A673 (cell line): ENCODE data around the gene TRPC1. TPM values are rescaled to one million over a fixed set of nuclear protein-coding genes. Genes with fewer than 3 reads are reported as not detected.

Experiments
- BruUV-seq: library from RNA; stranded (reverse); fragments of 400-500 nt; replicated peaks from 2 replicates; lab custom pipeline; 2021; lab: Mats Ljungman, UMichigan
- CTCF ChIA-PET: fragments of 300-600 bp; sonication (Branson Sonifier 250); formaldehyde crosslinking; loops from one replicate; lab custom pipeline; 2022; ENCODE audit warnings: antibody characterized with exemption; lab: Charles Lee
- POLR2A ChIA-PET: fragments of 300-600 bp; sonication (Branson Sonifier 250); formaldehyde crosslinking; loops from one replicate; lab custom pipeline; 2022; ENCODE audit warnings: antibody characterized with exemption; ENCODE audit not compliant: low non-redundant PET; lab: Charles Lee
- DNase-seq: peaks from one replicate; pipeline ENCODE4 v3.0.0-alpha.2; 2015; ENCODE audit warnings: low spot score
- H3K27ac ChIP-seq: fragments of 200-600 bp; sonication (generic); 2 replicates; pipeline ENCODE4 v1.5.1; 2016; ENCODE audit warnings: mixed run types, low read depth, mild to moderate bottlenecking, mixed read lengths, antibody characterized with exemption, low read length; ENCODE audit not compliant: poor library complexity, severe bottlenecking
- H3K27me3 ChIP-seq: fragments of 200-600 bp; sonication (generic); replicated peaks from 2 replicates; pipeline ENCODE4 v1.6.1; 2017; ENCODE audit warnings: mixed run types, low read depth, mild to moderate bottlenecking, mixed read lengths, antibody characterized with exemption, low read length; ENCODE audit not compliant: insufficient read depth, poor library complexity
- H3K36me3 ChIP-seq: fragments of 200-600 bp; sonication (generic); 2 replicates; pipeline ENCODE4 v1.6.1; 2016; ENCODE audit warnings: mixed run types, mild to moderate bottlenecking, mixed read lengths, antibody characterized with exemption, low read length; ENCODE audit not compliant: insufficient read depth, poor library complexity, severe bottlenecking
- H3K4me1 ChIP-seq: fragments of 200-600 bp; sonication (generic); 2 replicates; pipeline ENCODE4 v1.6.1; 2017; ENCODE audit warnings: mixed run types, mild to moderate bottlenecking, mixed read lengths, antibody characterized with exemption, low read length; ENCODE audit not compliant: insufficient read depth, poor library complexity, severe bottlenecking
- H3K4me3 ChIP-seq: fragments of 200-600 bp; sonication (generic); 2 replicates; pipeline ENCODE4 v1.5.1; 2016; ENCODE audit warnings: low read depth, mixed run types, mild to moderate bottlenecking, mixed read lengths, low read length; ENCODE audit not compliant: poor library complexity, severe bottlenecking
- H3K9me3 ChIP-seq: fragments of 200-600 bp; sonication (generic); 2 replicates; pipeline ENCODE4 v1.6.1; 2016; ENCODE audit warnings: mixed run types, low read depth, mild to moderate bottlenecking, mixed read lengths, antibody characterized with exemption, low read length; ENCODE audit not compliant: poor library complexity, severe bottlenecking
- CTCF ChIP-seq: fragments of 300-800, 200-600 bp; sonication (generic); conservative IDR thresholded peaks from 2 replicates; pipeline ENCODE4 v1.5.1; 2017; ENCODE audit warnings: low read depth, mild to moderate bottlenecking, antibody characterized with exemption, low read length, moderate library complexity, mixed read lengths
- EZH2 ChIP-seq: fragments of 200-600 bp; sonication (generic); IDR thresholded peaks from 2 replicates; pipeline ENCODE4 v1.6.1; 2017; ENCODE audit warnings: borderline replicate concordance, low read depth, mild to moderate bottlenecking, mixed read lengths, antibody characterized with exemption, low read length; ENCODE audit not compliant: poor library complexity, severe bottlenecking
- intact Hi-C: fragments of 100-400 bp; cut with micrococcal nuclease; formaldehyde crosslinking; loops from one replicate; pipeline ENCODE4 v1.10.0; 2022; ENCODE audit not compliant: unreplicated experiment
- total RNA-seq: library from RNA; stranded (reverse); gene quantifications from 2 replicates; pipeline ENCODE4 v1.2.3, GENCODE V29; 2021

Gene TRPC1
- total RNA-seq, 1 experiment from 2014 or later = 0.88 TPM

- Histone ChIP-seq H3K4me1 (no peaks in the 10 kb centered on the region), H3K4me3 (no peak overlapping the region), H3K9me3 (no peaks in the 10 kb centered on the region), H3K27me3 (no peaks in the 10 kb centered on the region), H3K27ac (no peak overlapping the region), H3K36me3 (no peaks in the 10 kb centered on the region)
- ChIA-PET POLR2A (interaction anchor here (0.8 kb wide), 1 partner anchor 207 kb away, joined by 24 read pairs; no protein-coding TSS in a partner anchor), CTCF (no interaction called here)
- TF ChIP-seq EZH2 = no peak
- TF ChIP-seq CTCF = no peak
- intact Hi-C loops = no loop called here
- DNase-seq = no peak
- no TSS peak for BruUV-seq
Measured at GRCh38 chr3:142795332-142795731, 71.5 kb downstream of the TRPC1 start.

GRCh38 chr3:142796823-142797222 lies 73.0 kb downstream of the TRPC1 start:
- no TSS peak for BruUV-seq

GRCh38 chr3:142801746-142802145 lies 77.9 kb downstream of the TRPC1 start:
- BruUV-seq = no TSS peak
- Histone ChIP-seq H3K27ac (no peak overlapping the region), H3K4me1 (no peaks in the 10 kb centered on the region), H3K27me3 (no peaks in the 10 kb centered on the region), H3K36me3 (no peaks in the 10 kb centered on the region), H3K9me3 (no peaks in the 10 kb centered on the region), H3K4me3 (no peak overlapping the region)
- TF ChIP-seq EZH2 = no peak
- TF ChIP-seq CTCF = no peak
- POLR2A ChIA-PET = no interaction called here
- intact Hi-C loops = no loop called here
- CTCF ChIA-PET = no interaction called here
- DNase-seq = no peak

More at GRCh38 chr3:142796823-142797222, 73.0 kb downstream of the TRPC1 start:
- Histone ChIP-seq H3K9me3 (no peaks in the 10 kb centered on the region), H3K27ac (no peak overlapping the region), H3K36me3 (no peaks in the 10 kb centered on the region), H3K27me3 (no peaks in the 10 kb centered on the region), H3K4me1 (no peaks in the 10 kb centered on the region), H3K4me3 (no peak overlapping the region)
- POLR2A ChIA-PET = no interaction called here
- CTCF ChIA-PET = no interaction called here
- TF ChIP-seq CTCF = no peak
- TF ChIP-seq EZH2 = no peak
- DNase-seq = no peak
- intact Hi-C loops = no loop called here
